ENCODE results near the gene SH3RF3. TPM values are rescaled to one million over a fixed set of nuclear protein-coding genes. Genes with fewer than 3 reads are reported as not detected.
"Not testable (repeated sequence)": the region's sequence is repeated elsewhere in the genome, so short reads cannot be mapped to it uniquely, and the experiment has no call there.

Gene SH3RF3
- total RNA-seq, 2 experiments from 2014 or later, result 1.8 to 2.0 TPM

DNA sequence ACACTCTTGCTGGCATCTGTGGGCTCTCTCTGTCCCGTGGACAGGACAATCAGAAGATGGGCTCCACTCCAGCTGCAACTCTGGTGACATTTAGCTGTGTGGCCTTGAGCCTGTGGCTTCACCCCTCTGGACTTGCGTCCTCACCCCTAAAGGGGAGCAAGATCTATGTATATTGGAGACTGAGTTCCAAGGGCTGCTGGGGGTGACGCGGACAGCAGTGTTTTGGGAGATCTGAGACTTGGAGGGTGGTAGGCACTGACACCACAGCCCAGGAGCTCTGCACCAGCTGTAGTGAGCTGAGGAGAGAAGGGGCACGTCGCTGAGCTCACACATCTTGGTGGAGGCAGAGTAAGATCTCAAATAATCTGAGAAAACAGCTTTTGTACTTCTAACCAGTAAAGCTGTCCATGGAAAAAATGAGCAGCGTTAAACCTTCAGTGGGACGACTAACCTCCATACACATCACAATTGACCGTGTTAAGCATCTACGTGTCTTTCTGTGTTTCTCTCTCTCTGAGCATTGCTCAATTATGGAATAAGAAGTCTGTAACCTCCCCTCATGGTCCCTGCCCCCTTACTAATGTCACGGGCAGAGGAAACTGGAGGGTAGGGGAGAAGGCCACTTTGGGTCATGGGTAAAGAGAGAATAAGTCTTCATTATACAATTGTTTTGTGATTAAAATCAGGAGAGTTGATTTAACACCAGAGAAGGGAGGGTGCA lies 85.8 kb downstream of the SH3RF3 start:
- H3K4me3 Mint-ChIP-seq, result peak overlapping the region; percentile 10
- H3K27me3 Mint-ChIP-seq (ENCODE audit: low read depth), result peaks cover 76% of the 10 kb centered on the region
- peak overlapping the region; percentile 77 for H3K27ac Mint-ChIP-seq
- no peaks in the 10 kb centered on the region for H3K9me3 Mint-ChIP-seq
- CTCF ChIA-PET, result interaction anchor here (0.9 kb wide), 1 partner anchor 87 kb away, joined by 4 read pairs; no protein-coding TSS in a partner anchor
- H3K36me3 Mint-ChIP-seq (ENCODE audit: low read depth), result no peaks in the 10 kb centered on the region
- peaks cover 70% of the 10 kb centered on the region for H3K4me1 Mint-ChIP-seq (ENCODE audit: low read depth)
- intact Hi-C loops (cut with micrococcal nuclease), result loop anchor here (1.0 to 10.0 kb wide), 8 partner anchors 48 to 590 kb away; no protein-coding TSS in a partner anchor
- DNase-seq, result peak; percentile 53

DNA sequence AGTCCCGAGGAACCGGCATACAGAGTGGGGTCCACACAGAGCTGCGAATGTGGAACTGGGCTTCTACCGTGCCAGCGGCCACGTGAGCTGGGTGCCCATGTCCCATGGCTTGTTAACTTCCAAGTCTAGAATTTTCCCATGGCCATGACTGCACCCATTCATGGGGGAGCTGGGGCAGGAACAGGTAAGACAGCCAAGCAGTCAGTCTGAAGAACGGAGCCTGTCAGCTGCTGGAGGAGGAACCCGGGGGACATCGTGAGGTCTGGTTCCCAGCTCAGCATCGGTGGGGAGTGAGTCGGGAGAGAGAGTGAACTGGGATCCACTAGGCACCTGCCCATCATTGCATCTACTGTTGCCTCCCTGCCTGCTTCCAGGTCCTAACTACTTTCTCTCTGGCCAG lies 86.9 kb downstream of the SH3RF3 start:
- intact Hi-C loops (cut with micrococcal nuclease), result loop anchor here (1.0 to 10.0 kb wide), 5 partner anchors 49 to 591 kb away; no protein-coding TSS in a partner anchor
- no peak for DNase-seq
- no peaks in the 10 kb centered on the region for H3K9me3 Mint-ChIP-seq
- H3K36me3 Mint-ChIP-seq (ENCODE audit: low read depth), result no peaks in the 10 kb centered on the region
- no peak overlapping the region for H3K4me3 Mint-ChIP-seq
- no peak overlapping the region for H3K27ac Mint-ChIP-seq
- H3K4me1 Mint-ChIP-seq (ENCODE audit: low read depth), result peaks cover 63% of the 10 kb centered on the region
- peaks cover 68% of the 10 kb centered on the region for H3K27me3 Mint-ChIP-seq (ENCODE audit: low read depth)
- CTCF ChIA-PET, result no interaction called here

DNA sequence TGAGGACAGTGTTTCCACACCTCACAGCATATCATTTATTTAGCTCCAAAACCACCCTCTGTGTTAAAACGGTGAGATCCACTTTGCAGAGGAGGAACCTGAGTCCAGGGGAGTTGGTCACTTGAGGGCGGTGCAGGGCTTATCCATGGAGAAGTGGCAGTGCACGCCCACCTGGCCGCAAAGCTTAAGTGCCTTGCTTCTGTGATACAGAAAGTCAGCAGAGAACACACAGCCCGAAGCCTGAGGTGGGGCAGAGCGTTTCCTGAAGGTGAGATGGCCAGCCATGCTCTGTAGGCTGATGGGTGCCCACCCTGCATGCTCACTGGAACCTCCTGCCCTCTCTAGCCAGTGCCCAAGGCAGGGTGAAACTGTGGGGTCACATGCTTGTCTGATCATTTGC lies 87.3 kb downstream of the SH3RF3 start:
- CTCF ChIA-PET, result no interaction called here
- Mint-ChIP-seq H3K27ac (no peak overlapping the region), H3K4me1 (ENCODE audit: low read depth) (peaks cover 58% of the 10 kb centered on the region), H3K4me3 (no peak overlapping the region), H3K27me3 (ENCODE audit: low read depth) (peaks cover 63% of the 10 kb centered on the region), H3K9me3 (no peaks in the 10 kb centered on the region), H3K36me3 (ENCODE audit: low read depth) (no peaks in the 10 kb centered on the region)
- intact Hi-C loops (cut with micrococcal nuclease), result loop anchor here (5.0 to 10.0 kb wide), 3 partner anchors 49 to 592 kb away; no protein-coding TSS in a partner anchor
- no peak for DNase-seq

DNA sequence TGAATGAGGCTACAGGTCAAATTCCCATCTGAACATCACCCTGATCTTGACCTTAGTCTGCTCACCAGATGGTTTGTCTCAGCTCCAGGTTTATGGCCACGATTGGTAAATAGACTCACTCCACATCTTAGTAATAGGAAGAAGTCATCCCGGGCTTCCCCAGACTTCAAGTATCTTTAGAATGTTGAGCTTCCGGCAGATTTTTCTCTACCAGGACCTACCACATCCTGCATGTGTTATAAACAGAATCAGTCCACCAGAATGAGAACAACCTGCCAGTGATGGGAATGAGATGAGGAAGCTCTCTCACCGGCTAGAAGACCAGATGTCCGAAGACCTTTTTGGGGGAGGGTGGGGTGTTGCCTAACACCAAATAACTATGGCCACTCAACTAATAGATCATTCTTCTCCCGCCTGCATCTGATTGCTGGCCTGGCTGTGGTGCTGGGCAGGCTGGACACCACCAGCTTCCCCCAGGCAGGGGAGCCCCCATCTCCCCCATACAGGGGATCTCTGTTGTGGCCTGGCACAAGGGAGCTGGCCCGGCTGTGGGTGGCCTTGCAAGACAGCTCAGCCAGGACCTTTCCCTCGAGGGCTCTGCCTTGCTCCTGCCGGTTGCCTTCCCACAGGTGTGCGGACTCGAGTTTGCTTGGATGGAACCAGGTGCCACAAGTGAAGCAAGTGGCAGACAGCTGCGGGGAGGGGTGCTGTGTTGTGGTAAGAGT lies 88.5 kb downstream of the SH3RF3 start:
- peaks cover 53% of the 10 kb centered on the region for H3K27me3 Mint-ChIP-seq (ENCODE audit: low read depth)
- H3K4me1 Mint-ChIP-seq (ENCODE audit: low read depth), result peaks cover 57% of the 10 kb centered on the region
- DNase-seq, result peak; percentile 69
- no peaks in the 10 kb centered on the region for H3K36me3 Mint-ChIP-seq (ENCODE audit: low read depth)
- CTCF ChIA-PET, result interaction anchor here (1.4 kb wide), 1 partner anchor 89 kb away, joined by 4 read pairs; the partner anchor contains the start of gene SH3RF3
- H3K9me3 Mint-ChIP-seq, result no peaks in the 10 kb centered on the region
- H3K4me3 Mint-ChIP-seq, result peak overlapping the region; percentile 35
- intact Hi-C loops (cut with micrococcal nuclease), result loop anchor here (1.0 to 10.0 kb wide), 4 partner anchors 50 to 593 kb away; no protein-coding TSS in a partner anchor
- H3K27ac Mint-ChIP-seq, result peak overlapping the region; percentile 15

DNA sequence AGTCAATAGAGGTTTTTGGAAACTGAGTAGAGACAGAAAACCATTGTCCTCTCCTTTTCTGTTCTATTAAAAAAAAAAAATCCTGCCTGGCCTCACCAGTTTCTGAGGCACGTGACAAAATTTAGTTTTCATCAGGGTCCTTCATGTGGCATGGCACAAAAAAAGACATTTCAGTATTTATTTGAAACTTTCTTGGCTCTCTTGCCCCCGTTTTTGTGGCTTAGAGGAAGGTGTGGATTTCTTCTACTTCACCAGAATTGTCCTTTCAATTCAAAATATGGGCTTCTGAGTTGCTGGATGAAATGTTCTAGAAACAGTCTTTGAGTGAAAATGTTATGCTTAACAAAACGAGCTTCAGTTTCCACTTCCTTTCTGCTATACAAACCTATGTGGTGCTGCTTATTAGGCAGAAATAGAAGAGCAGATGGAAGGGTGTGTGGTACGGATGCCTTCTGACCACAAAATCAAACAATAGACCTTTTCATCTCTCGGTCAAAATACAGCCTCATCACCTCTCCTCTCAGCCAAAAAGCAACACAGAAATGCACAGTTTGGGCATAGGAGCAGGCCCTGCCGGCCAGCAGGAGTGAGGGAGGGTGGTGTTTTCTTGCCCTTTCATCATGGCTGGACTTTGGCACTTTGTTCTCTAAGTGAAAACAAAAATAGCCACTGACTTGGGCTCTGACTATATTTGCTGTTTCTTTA lies 89.2 kb downstream of the SH3RF3 start:
- Mint-ChIP-seq H3K9me3 (no peaks in the 10 kb centered on the region), H3K36me3 (ENCODE audit: low read depth) (no peaks in the 10 kb centered on the region), H3K4me1 (ENCODE audit: low read depth) (peaks cover 54% of the 10 kb centered on the region), H3K27ac (no peak overlapping the region), H3K27me3 (ENCODE audit: low read depth) (peaks cover 46% of the 10 kb centered on the region), H3K4me3 (peak overlapping the region; percentile 35)
- CTCF ChIA-PET, result interaction anchor here (0.7 to 1.4 kb wide), 2 partner anchors 90 to 230 kb away, joined by 3 to 4 read pairs; partner anchors contain the start of gene SH3RF3
- intact Hi-C loops (cut with micrococcal nuclease), result loop anchor here (5.0 to 10.0 kb wide), 3 partner anchors 51 to 593 kb away; no protein-coding TSS in a partner anchor
- no peak for DNase-seq

DNA sequence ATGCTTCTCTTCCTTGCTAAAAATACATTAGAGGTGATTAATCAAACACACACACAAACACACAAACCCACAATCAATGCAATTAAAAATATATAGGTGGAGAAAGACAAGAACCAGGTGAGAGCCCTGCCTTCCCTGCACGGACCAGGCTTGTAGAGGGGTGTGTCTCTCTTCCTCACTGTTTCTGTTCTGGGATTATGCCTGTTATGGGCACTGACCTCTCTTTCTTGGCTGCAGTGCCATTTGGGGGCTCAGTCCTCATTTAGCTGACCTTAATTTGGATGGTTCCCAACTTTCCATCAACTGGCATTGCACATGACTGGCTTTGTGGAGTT lies 89.8 kb downstream of the SH3RF3 start:
- CTCF ChIA-PET, result interaction anchor here (0.7 to 1.1 kb wide), 2 partner anchors 18 to 230 kb away, joined by 3 read pairs; no protein-coding TSS in a partner anchor
- H3K36me3 Mint-ChIP-seq (ENCODE audit: low read depth), result no peaks in the 10 kb centered on the region
- no peak overlapping the region for H3K27ac Mint-ChIP-seq
- peaks cover 49% of the 10 kb centered on the region for H3K4me1 Mint-ChIP-seq (ENCODE audit: low read depth)
- intact Hi-C loops (cut with micrococcal nuclease), result loop anchor here (5.0 to 10.0 kb wide), 3 partner anchors 51 to 594 kb away; no protein-coding TSS in a partner anchor
- no peaks in the 10 kb centered on the region for H3K9me3 Mint-ChIP-seq
- peaks cover 41% of the 10 kb centered on the region for H3K27me3 Mint-ChIP-seq (ENCODE audit: low read depth)
- DNase-seq, result no peak
- no peak overlapping the region for H3K4me3 Mint-ChIP-seq

DNA sequence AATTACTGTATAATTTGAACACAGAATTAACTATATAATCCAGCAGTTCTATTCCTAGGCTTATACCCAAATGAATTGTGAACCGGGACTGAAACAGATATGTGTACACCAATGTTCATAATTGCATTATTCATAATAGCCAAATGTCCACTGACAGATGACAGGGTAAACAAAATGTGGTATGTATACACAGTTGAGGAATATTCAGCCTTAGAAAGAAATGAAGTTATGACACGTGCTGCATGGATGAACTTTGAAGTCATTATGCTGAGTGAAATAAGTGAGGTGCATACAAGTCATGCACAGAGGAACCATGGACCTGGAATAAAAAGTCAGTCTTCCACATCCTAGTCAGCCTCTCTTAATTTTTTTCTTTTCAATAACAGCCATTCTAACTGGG lies 91.9 kb downstream of the SH3RF3 start:
- CTCF ChIA-PET, result no interaction called here
- Mint-ChIP-seq H3K4me3 (no peak overlapping the region), H3K9me3 (no peaks in the 10 kb centered on the region), H3K27me3 (ENCODE audit: low read depth) (peaks cover 22% of the 10 kb centered on the region), H3K27ac (no peak overlapping the region), H3K4me1 (ENCODE audit: low read depth) (peaks cover 28% of the 10 kb centered on the region), H3K36me3 (ENCODE audit: low read depth) (no peaks in the 10 kb centered on the region)
- DNase-seq, result no peak
- intact Hi-C loops (cut with micrococcal nuclease), result no loop called here

DNA sequence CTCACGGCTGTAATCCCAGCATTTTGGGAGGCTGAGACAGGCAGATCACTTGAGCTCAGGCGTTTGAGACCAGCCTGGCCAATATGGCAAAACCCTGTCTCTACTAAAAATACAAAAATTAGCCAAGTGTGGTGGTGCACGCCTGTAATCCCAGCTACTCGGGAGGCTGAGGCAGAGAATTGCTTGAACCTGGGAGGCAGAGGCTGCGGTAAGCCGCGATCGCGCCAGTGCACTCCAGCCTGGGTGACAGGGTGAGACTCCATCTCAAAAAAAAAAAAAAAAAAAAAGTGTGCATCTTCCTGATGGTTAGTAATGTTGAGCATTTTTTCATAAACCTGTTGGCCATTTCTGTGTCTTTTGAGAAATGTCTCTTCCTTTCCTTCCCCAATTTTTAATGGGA lies 92.3 kb downstream of the SH3RF3 start:
- DNase-seq; CTCF ChIA-PET; H3K36me3 Mint-ChIP-seq (ENCODE audit: low read depth); H3K9me3 Mint-ChIP-seq; H3K4me3 Mint-ChIP-seq; intact Hi-C loops (cut with micrococcal nuclease); H3K27ac Mint-ChIP-seq: not testable (repeated sequence)
- Mint-ChIP-seq H3K4me1 (ENCODE audit: low read depth) (peaks cover 24% of the 10 kb centered on the region), H3K27me3 (ENCODE audit: low read depth) (peaks cover 17% of the 10 kb centered on the region)

DNA sequence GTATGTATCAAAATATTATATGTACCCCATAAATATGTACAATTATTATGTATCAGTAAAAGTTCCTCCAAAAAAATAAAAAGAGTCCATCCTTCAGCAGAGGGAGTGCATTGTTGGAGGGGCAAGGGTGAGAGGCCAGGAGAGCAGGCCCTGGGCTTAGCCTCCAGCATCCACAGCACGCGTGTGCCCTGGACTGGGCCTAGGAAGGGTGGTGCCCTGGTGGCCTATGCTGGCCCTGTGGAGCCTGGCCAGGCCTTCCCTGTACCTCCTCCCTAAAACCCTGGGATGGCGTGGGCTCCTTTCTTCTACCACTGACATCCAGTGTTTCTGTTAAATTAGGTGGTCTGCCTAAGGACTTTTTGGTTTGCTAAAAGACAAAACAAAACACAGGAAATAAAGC lies 93.4 kb downstream of the SH3RF3 start:
- no peak overlapping the region for H3K4me3 Mint-ChIP-seq
- H3K9me3 Mint-ChIP-seq, result no peaks in the 10 kb centered on the region
- H3K27ac Mint-ChIP-seq, result no peak overlapping the region
- H3K4me1 Mint-ChIP-seq (ENCODE audit: low read depth), result peaks cover 15% of the 10 kb centered on the region
- no peak for DNase-seq
- intact Hi-C loops (cut with micrococcal nuclease), result no loop called here
- no peaks in the 10 kb centered on the region for H3K36me3 Mint-ChIP-seq (ENCODE audit: low read depth)
- CTCF ChIA-PET, result no interaction called here
- H3K27me3 Mint-ChIP-seq (ENCODE audit: low read depth), result peaks cover 11% of the 10 kb centered on the region

DNA sequence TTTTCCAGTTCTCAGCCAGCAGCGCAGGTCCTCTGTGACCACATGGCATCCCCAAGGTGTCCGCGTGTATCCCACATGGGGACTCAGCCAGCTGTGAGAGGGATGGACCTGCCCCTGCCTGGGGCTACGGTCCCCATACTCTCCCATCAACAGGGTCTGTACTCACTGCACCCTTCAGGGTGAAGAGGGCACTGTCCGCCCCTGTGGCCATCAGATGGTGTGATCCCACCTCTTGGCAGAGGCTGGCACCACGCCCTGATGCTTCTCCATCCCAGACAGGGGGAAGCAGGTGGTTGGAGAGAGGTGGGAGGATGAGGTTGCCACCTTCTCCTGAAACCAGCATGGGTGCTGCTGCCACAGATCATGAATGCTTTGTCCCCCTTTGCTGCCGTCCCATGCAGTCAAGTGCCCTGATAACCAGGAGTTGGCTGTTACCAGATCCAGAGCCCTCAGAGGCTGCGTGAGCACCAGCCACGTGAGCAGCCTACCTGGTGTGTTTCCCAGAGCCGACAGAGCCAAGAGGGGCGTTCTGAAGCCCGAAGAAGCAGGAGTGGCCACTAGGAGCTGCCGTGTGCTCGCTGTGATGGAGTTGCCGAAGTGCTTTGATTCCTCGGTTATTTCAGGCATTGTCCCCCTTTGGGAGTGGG lies 93.9 kb downstream of the SH3RF3 start:
- Mint-ChIP-seq H3K4me1 (ENCODE audit: low read depth) (peaks cover 10% of the 10 kb centered on the region), H3K27me3 (ENCODE audit: low read depth) (peaks cover 11% of the 10 kb centered on the region), H3K27ac (no peak overlapping the region), H3K9me3 (no peaks in the 10 kb centered on the region), H3K4me3 (no peak overlapping the region), H3K36me3 (ENCODE audit: low read depth) (no peaks in the 10 kb centered on the region)
- no peak for DNase-seq
- CTCF ChIA-PET, result no interaction called here
- intact Hi-C loops (cut with micrococcal nuclease), result no loop called here

DNA sequence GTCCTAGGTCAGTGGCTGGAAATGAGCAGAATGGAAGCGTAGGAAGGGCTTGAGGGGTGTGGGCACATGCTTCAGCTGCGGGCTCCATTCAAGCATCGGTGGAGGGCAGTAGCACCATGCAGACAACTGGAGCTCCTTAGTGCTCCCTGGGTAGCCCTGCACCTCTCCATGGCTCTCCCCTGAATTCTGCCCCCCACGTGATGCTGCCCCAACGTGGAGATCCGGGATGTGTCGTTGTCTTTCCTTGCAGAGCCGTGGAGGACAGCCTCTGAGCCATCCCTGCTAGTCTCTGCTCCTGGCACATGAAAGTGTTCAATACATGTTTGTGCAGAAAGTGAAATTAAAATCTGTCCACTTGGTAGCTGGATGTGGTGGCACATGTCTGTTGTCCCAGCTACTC lies 94.5 kb downstream of the SH3RF3 start:
- H3K4me1 Mint-ChIP-seq (ENCODE audit: low read depth), result peaks cover 4% of the 10 kb centered on the region
- H3K4me3 Mint-ChIP-seq, result no peak overlapping the region
- CTCF ChIA-PET, result no interaction called here
- no peak for DNase-seq
- H3K27me3 Mint-ChIP-seq (ENCODE audit: low read depth), result peaks cover 10% of the 10 kb centered on the region
- no peaks in the 10 kb centered on the region for H3K36me3 Mint-ChIP-seq (ENCODE audit: low read depth)
- intact Hi-C loops (cut with micrococcal nuclease), result no loop called here
- H3K9me3 Mint-ChIP-seq, result no peaks in the 10 kb centered on the region
- no peak overlapping the region for H3K27ac Mint-ChIP-seq

DNA sequence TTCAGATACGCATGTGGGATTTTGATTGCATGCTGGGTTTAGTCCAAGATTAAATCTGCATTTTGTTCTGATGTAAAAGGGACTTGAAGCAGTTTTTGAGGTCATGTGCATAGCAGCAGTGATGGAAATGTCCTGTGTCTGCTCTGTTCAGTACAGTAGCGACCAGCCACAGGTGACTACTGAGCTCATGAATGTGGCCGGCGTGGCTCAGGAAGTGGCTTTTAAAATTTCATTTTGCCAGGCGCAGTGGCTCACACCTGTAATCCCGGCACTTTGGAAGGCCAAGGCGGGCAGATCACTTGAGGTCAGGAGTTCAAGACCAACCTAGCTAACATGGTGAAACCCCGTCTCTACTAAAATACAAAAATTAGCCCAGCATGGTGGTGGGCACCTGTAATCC lies 95.3 kb downstream of the SH3RF3 start:
- intact Hi-C loops (cut with micrococcal nuclease); H3K27me3 Mint-ChIP-seq (ENCODE audit: low read depth); H3K27ac Mint-ChIP-seq; H3K9me3 Mint-ChIP-seq; DNase-seq; CTCF ChIA-PET; H3K4me3 Mint-ChIP-seq; H3K36me3 Mint-ChIP-seq (ENCODE audit: low read depth); H3K4me1 Mint-ChIP-seq (ENCODE audit: low read depth): not testable (repeated sequence)
